Measurements from ENCODE around the gene DDX17. TPM values are rescaled to one million over a fixed set of nuclear protein-coding genes. Genes with fewer than 3 reads are reported as not detected.
A peak's percentile ranks its signal among the peaks of the same experiment; 100 is the strongest.

Gene DDX17
- total RNA-seq, 1 experiment from 2014 or later: 343 TPM

DNA sequence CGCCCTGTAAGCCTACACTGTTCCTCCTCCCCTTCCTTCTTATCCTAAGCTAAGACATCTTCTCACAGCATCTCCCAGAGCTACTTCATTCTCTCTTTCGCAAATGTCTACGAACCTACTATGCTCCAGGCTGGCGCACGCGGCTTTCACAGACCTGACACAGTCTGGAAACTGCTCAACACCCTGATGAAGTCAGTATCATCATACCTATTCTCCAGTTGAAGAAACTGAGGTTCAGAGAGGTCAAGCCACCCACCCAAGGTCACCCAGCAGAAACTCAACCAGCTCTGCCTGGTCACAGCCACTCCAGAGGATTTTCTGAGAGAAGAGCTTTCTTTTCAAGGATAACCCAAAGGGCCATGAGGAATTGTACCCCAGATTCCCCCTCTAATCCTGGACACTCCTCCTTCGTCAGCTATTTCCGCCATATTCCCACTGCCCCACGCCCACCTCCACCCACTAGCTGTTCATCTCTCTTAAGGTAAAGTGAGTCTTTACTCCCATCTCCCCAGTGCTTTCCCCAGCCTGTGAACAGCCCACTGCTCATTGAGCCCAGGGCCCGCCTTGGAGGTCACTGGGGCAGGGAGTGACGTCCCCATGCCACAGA lies 52.9 kb downstream of the DDX17 start:
- CTCF ChIA-PET: no interaction called here

DNA sequence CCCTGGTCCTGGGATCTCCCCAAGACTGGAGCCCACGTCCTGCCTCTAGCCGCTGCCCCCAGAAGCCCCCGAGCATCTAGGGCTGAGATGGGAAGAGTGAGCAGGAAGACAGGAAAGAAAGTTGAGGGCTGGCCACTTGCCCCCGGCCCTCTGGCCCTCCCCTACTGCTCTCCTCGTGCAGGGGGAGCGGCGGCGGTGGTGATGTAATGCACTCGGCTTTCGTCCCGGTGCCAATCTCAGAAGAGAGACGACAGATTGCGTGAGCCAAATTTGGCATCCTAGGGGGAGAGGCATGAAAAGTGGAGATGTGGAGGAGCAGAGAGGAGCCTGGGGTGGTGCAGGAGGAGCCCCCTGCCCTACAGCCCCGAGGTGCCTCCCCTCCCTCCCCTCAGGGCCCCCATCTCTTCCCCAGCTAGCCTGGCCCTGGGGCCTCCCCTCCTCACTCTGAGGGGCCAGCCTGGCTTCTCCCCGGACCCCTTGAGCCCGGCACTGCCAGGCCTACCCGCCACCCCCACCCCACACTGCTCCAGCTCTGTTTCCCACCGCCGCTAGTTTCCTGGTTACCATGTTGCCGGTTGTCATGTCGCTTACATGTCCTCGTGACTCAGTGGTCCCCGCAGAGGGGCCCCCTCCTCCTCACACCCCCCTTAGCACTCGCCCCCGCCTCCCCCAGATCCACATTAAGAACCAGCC lies 53.6 kb downstream of the DDX17 start:
- no TSS peak for BruUV-seq (replicated peaks)
- intact Hi-C loops (cut with micrococcal nuclease; ENCODE audit: unreplicated experiment): no loop called here
- H3K36me3 ChIP-seq (ENCODE audit: insufficient read depth, low read length, poor library complexity, severe bottlenecking): no peaks in the 10 kb centered on the region
- H3K9me3 ChIP-seq (ENCODE audit: low read depth, low read length, poor library complexity, severe bottlenecking): no peaks in the 10 kb centered on the region
- H3K4me3 ChIP-seq (ENCODE audit: low read depth, low read length, poor library complexity, severe bottlenecking): no peak overlapping the region
- TF ChIP-seq, protein P1, sequence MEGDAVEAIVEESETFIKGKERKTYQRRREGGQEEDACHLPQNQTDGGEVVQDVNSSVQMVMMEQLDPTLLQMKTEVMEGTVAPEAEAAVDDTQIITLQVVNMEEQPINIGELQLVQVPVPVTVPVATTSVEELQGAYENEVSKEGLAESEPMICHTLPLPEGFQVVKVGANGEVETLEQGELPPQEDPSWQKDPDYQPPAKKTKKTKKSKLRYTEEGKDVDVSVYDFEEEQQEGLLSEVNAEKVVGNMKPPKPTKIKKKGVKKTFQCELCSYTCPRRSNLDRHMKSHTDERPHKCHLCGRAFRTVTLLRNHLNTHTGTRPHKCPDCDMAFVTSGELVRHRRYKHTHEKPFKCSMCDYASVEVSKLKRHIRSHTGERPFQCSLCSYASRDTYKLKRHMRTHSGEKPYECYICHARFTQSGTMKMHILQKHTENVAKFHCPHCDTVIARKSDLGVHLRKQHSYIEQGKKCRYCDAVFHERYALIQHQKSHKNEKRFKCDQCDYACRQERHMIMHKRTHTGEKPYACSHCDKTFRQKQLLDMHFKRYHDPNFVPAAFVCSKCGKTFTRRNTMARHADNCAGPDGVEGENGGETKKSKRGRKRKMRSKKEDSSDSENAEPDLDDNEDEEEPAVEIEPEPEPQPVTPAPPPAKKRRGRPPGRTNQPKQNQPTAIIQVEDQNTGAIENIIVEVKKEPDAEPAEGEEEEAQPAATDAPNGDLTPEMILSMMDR (conservative IDR thresholded peaks at IDR 0.05; ENCODE audit: low read depth, low read length): no peak
- TF ChIP-seq EZH2 (IDR thresholded peaks at IDR 0.05; ENCODE audit: borderline replicate concordance, low read depth, low read length, poor library complexity, severe bottlenecking): no peak
- H3K27me3 ChIP-seq (replicated peaks; ENCODE audit: insufficient read depth, low read depth, low read length, poor library complexity): peaks cover 8% of the 10 kb centered on the region
- peak; percentile 53 for DNase-seq (ENCODE audit: low spot score)
- peaks cover 10% of the 10 kb centered on the region for H3K4me1 ChIP-seq (ENCODE audit: insufficient read depth, low read length, poor library complexity, severe bottlenecking)
- ChIA-PET CTCF (no interaction called here), POLR2A (ENCODE audit: low non-redundant PET) (no interaction called here)
- H3K27ac ChIP-seq (ENCODE audit: low read depth, low read length, poor library complexity, severe bottlenecking): no peak overlapping the region

More for the DNA sequence above, 52.9 kb downstream of the DDX17 start:
- TF ChIP-seq EZH2 (IDR thresholded peaks at IDR 0.05; ENCODE audit: borderline replicate concordance, low read depth, low read length, poor library complexity, severe bottlenecking): no peak
- TF ChIP-seq, protein P1 (conservative IDR thresholded peaks at IDR 0.05; ENCODE audit: low read depth, low read length): no peak
- H3K36me3 ChIP-seq (ENCODE audit: insufficient read depth, low read length, poor library complexity, severe bottlenecking): no peaks in the 10 kb centered on the region
- no peak overlapping the region for H3K27ac ChIP-seq (ENCODE audit: low read depth, low read length, poor library complexity, severe bottlenecking)
- no peak overlapping the region for H3K4me3 ChIP-seq (ENCODE audit: low read depth, low read length, poor library complexity, severe bottlenecking)
- no peak for DNase-seq (ENCODE audit: low spot score)
- POLR2A ChIA-PET (ENCODE audit: low non-redundant PET): no interaction called here
- H3K27me3 ChIP-seq (replicated peaks; ENCODE audit: insufficient read depth, low read depth, low read length, poor library complexity): peaks cover 8% of the 10 kb centered on the region
- intact Hi-C loops (cut with micrococcal nuclease; ENCODE audit: unreplicated experiment): no loop called here
- H3K4me1 ChIP-seq (ENCODE audit: insufficient read depth, low read length, poor library complexity, severe bottlenecking): peaks cover 10% of the 10 kb centered on the region
- BruUV-seq (replicated peaks): no TSS peak
- no peaks in the 10 kb centered on the region for H3K9me3 ChIP-seq (ENCODE audit: low read depth, low read length, poor library complexity, severe bottlenecking)

DNA sequence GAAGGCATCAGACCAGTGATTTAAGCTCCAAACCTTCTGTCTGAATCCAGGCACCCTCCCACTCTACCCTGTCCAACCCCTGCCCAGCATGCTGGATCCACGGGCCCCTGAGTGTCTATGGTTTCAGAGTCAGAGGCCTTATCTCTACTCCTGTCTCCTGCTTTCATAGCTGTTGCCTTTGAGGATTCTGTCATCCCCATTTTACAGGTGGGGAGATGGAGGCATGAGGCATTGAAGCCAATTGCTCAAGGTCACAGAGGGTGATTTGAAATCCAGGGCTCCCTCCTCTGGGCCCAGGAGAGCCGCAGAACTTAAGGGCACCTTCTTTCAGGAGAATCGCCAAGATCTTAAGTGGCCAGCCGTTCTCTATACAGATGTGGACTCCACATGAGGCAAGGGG lies 54.2 kb downstream of the DDX17 start:
- Histone ChIP-seq H3K27ac (ENCODE audit: low read depth, low read length, poor library complexity, severe bottlenecking) (no peak overlapping the region), H3K36me3 (ENCODE audit: insufficient read depth, low read length, poor library complexity, severe bottlenecking) (no peaks in the 10 kb centered on the region), H3K9me3 (ENCODE audit: low read depth, low read length, poor library complexity, severe bottlenecking) (no peaks in the 10 kb centered on the region), H3K4me3 (ENCODE audit: low read depth, low read length, poor library complexity, severe bottlenecking) (no peak overlapping the region), H3K27me3 (replicated peaks; ENCODE audit: insufficient read depth, low read depth, low read length, poor library complexity) (peaks cover 8% of the 10 kb centered on the region), H3K4me1 (ENCODE audit: insufficient read depth, low read length, poor library complexity, severe bottlenecking) (peaks cover 10% of the 10 kb centered on the region)
- intact Hi-C loops (cut with micrococcal nuclease; ENCODE audit: unreplicated experiment): no loop called here
- no TSS peak for BruUV-seq (replicated peaks)
- ChIA-PET CTCF (no interaction called here), POLR2A (ENCODE audit: low non-redundant PET) (interaction anchor here (0.6 kb wide), 1 partner anchor 440 kb away, joined by 3 read pairs; no protein-coding TSS in a partner anchor)
- no peak for DNase-seq (ENCODE audit: low spot score)
- TF ChIP-seq, protein P1 (conservative IDR thresholded peaks at IDR 0.05; ENCODE audit: low read depth, low read length): no peak
- no peak for TF ChIP-seq EZH2 (IDR thresholded peaks at IDR 0.05; ENCODE audit: borderline replicate concordance, low read depth, low read length, poor library complexity, severe bottlenecking)
